Parathyroid adenoma (tissue), 2 donors: Measurements from ENCODE around the gene KRTAP6-2.

Experiments used
- H2AFZ ChIP-seq: fragments of 300-600 bp; sonication (generic); one replicate; pipeline ENCODE4 v1.7.0; 2017; ENCODE audit warnings: antibody characterized with exemption, mild to moderate bottlenecking
- H3K27ac ChIP-seq: fragments of 300-600 bp; sonication (generic); one replicate; pipeline ENCODE4 v1.7.0; 2017
- H3K27me3 ChIP-seq: fragments of 300-600 bp; sonication (generic); one replicate; pipeline ENCODE4 v1.7.0; 2017; ENCODE audit warnings: low read length; ENCODE audit not compliant: control insufficient read depth, insufficient read depth
- H3K36me3 ChIP-seq: fragments of 300-600 bp; sonication (generic); one replicate; pipeline ENCODE4 v1.7.0; 2017; ENCODE audit warnings: low read length; ENCODE audit not compliant: control insufficient read depth, insufficient read depth
- H3K4me1 ChIP-seq: fragments of 300-600 bp; sonication (generic); one replicate; pipeline ENCODE4 v1.7.0; 2017; ENCODE audit warnings: control low read depth
- H3K4me2 ChIP-seq: fragments of 300-600 bp; sonication (generic); one replicate; pipeline ENCODE4 v1.7.0; 2017; ENCODE audit warnings: low read length
- H3K4me3 ChIP-seq: fragments of 300-600 bp; sonication (generic); one replicate; pipeline ENCODE4 v1.7.0; 2017; ENCODE audit warnings: low read depth, low read length
- H3K79me2 ChIP-seq: fragments of 300-600 bp; sonication (generic); one replicate; pipeline ENCODE4 v1.7.0; 2017; ENCODE audit warnings: control low read depth
- H3K9ac ChIP-seq: fragments of 300-600 bp; sonication (generic); one replicate; pipeline ENCODE4 v1.7.0; 2017; ENCODE audit warnings: mild to moderate bottlenecking
- H3K9me3 ChIP-seq: fragments of 300-600 bp; sonication (generic); one replicate; pipeline ENCODE4 v1.7.0; 2017; ENCODE audit warnings: low read length; ENCODE audit not compliant: control insufficient read depth
- TF ChIP-seq, protein P1 (sequence below): fragments of 300-600 bp; sonication (generic); IDR thresholded peaks from one replicate; pipeline ENCODE4 v1.7.0; 2017; ENCODE audit warnings: antibody characterized with exemption, mild to moderate bottlenecking
- donor health status: primary hyperparathyroidism.

The KRTAP6-2 gene

DNA sequence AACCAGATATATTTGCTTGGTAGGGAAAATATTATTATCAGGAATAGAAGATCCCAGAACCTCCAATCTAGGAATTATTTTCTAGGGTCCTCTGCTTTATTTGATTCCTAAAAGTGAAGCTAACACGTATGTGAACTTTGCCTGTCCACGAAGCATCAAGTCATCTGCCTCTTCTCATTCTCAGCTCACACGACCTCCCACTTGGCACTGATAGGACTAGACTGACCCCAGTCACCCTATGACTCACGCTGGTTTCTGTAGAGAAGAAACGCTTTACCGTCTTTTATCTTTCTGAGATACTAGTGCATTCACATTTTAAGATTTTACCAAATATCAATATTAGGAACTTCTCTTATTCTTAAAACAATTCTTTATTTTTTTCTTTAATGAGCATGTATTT, 35.6 kb downstream of the KRTAP6-2 start:
- no peak overlapping the region for H3K27ac ChIP-seq
- no peaks in the 10 kb centered on the region for H3K9me3 ChIP-seq
- H3K4me1 ChIP-seq, result no peaks in the 10 kb centered on the region
- H3K27me3 ChIP-seq, result no peaks in the 10 kb centered on the region
- H3K4me2 ChIP-seq, result no peak overlapping the region
- no peaks in the 10 kb centered on the region for H3K36me3 ChIP-seq
- no peaks in the 10 kb centered on the region for H3K79me2 ChIP-seq
- H3K4me3 ChIP-seq, result no peak overlapping the region
- TF ChIP-seq, protein P1, sequence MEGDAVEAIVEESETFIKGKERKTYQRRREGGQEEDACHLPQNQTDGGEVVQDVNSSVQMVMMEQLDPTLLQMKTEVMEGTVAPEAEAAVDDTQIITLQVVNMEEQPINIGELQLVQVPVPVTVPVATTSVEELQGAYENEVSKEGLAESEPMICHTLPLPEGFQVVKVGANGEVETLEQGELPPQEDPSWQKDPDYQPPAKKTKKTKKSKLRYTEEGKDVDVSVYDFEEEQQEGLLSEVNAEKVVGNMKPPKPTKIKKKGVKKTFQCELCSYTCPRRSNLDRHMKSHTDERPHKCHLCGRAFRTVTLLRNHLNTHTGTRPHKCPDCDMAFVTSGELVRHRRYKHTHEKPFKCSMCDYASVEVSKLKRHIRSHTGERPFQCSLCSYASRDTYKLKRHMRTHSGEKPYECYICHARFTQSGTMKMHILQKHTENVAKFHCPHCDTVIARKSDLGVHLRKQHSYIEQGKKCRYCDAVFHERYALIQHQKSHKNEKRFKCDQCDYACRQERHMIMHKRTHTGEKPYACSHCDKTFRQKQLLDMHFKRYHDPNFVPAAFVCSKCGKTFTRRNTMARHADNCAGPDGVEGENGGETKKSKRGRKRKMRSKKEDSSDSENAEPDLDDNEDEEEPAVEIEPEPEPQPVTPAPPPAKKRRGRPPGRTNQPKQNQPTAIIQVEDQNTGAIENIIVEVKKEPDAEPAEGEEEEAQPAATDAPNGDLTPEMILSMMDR, result no peak
- no peak overlapping the region for H3K9ac ChIP-seq
- no peak overlapping the region for H2AFZ ChIP-seq

DNA sequence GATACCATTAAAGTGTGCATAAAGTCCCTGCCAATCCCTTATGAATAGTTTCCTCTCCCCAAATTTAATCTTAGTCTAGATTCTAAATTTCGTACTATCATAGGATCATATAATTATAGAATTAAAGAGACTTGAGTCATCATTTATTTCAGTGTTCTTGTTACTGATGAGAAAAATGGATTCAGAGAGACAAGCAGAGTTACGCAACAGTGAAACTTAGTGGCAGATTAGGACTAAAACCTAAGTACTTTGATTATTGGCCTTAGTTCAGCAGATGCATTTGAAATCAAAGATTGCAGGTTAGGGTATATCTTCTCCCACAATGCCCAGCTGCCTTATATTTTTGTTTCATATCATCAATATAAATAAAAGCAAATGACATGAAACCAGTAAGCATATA, 36.7 kb downstream of the KRTAP6-2 start:
- Histone ChIP-seq H3K4me1 (no peaks in the 10 kb centered on the region), H3K4me2 (no peak overlapping the region), H3K9me3 (no peaks in the 10 kb centered on the region), H3K27ac (no peak overlapping the region), H3K36me3 (no peaks in the 10 kb centered on the region), H2AFZ (no peak overlapping the region), H3K27me3 (no peaks in the 10 kb centered on the region), H3K79me2 (no peaks in the 10 kb centered on the region), H3K9ac (no peak overlapping the region), H3K4me3 (no peak overlapping the region)
- TF ChIP-seq, protein P1, result no peak

DNA sequence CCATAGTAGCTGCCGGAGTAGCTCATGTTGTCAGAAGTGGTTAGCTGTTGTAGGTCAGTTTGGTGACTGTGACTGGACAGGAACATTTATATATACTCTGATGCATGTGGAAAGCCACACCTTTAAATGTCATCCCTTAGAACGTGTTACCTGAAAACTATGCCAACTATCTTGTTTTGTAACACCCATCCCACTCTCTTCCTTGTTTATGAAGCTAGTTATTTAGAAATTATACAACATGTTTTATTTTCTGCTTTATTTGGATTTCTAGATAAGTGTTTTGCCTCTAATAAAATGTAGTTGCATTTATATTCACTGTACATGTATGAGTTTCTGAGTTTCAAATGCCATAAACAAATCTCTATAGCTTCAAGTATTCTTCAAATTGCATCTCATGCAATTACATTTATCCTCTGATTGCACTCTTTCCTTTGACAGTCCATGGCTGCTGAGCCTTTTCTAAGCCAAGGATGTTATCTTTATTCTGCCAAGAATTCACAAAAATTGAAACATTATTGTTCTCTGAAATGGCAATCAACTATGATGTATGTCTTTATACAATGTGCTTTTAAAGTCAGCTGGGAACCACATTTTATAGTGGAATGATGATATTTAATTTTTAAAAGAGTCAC, 37.3 kb downstream of the KRTAP6-2 start, which contains the start of gene KRTAP19-7:
TSS of gene KRTAP19-7 (minus strand) at position 51 of the 632 bp plus-strand sequence. CDS start at position 26, 25 bp downstream.
- Histone ChIP-seq H3K36me3 (no peaks in the 10 kb centered on the region), H3K27ac (no peak within 1 kb of the TSS), H3K27me3 (no peaks in the 10 kb centered on the region), H3K4me1 (no peaks in the 10 kb centered on the region), H3K4me2 (no peak within 1 kb of the TSS), H3K4me3 (no peak within 1 kb of the TSS), H3K79me2 (no peaks in the 10 kb centered on the region), H3K9ac (no peak within 1 kb of the TSS), H2AFZ (no peak within 1 kb of the TSS), H3K9me3 (no peaks in the 10 kb centered on the region)
- TF ChIP-seq, protein P1, result no peak

DNA sequence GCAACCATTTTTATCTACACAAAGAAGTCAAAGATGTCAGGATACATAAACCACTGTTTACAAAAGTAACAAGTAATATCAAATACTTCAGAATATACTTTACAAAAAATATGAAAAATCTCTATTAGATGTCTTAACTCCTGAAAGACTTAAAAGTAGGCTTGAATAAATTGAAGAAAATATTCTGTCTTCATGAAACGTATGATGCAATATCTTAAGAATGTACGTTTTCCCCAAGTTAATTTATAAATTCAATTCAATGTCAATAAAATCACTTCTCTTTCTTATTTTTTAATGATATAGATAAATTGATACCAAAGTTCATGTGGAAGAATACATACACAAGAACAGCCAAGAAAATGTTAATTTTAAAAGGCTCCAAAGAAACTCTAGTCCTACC, 43.6 kb downstream of the KRTAP6-2 start:
- TF ChIP-seq, protein P1, result no peak
- H3K4me3 ChIP-seq, result no peak overlapping the region
- H3K4me1 ChIP-seq, result no peaks in the 10 kb centered on the region
- H3K9me3 ChIP-seq, result no peaks in the 10 kb centered on the region
- H2AFZ ChIP-seq, result no peak overlapping the region
- no peak overlapping the region for H3K4me2 ChIP-seq
- H3K9ac ChIP-seq, result no peak overlapping the region
- no peaks in the 10 kb centered on the region for H3K79me2 ChIP-seq
- H3K27ac ChIP-seq, result no peak overlapping the region
- H3K36me3 ChIP-seq, result no peaks in the 10 kb centered on the region
- no peaks in the 10 kb centered on the region for H3K27me3 ChIP-seq

DNA sequence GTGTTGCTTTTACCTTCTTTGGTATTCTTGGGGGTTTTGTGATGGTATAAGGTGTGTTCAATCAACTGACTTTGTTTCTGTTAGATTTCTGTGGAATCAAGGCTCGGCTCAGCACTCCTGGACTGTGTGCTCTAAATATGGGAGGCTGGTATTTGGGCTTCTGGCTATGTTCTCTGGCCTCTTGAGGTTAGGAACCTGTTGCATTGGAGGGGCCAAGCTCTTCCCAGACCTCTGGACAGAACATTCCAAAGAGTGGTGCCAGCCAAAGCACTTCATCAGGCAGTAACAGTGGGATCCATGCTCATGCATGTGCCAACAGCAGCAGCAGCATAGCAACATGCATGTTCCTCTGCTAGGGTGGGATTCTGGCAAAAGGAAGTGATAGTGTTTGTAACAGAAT, 45.9 kb downstream of the KRTAP6-2 start:
- no peaks in the 10 kb centered on the region for H3K4me1 ChIP-seq
- no peaks in the 10 kb centered on the region for H3K36me3 ChIP-seq
- H3K4me3 ChIP-seq, result no peak overlapping the region
- H3K4me2 ChIP-seq, result no peak overlapping the region
- H2AFZ ChIP-seq, result no peak overlapping the region
- no peaks in the 10 kb centered on the region for H3K9me3 ChIP-seq
- H3K27ac ChIP-seq, result no peak overlapping the region
- no peaks in the 10 kb centered on the region for H3K79me2 ChIP-seq
- no peaks in the 10 kb centered on the region for H3K27me3 ChIP-seq
- TF ChIP-seq, protein P1, result no peak
- H3K9ac ChIP-seq, result no peak overlapping the region
